Osteocyte (in vitro differentiated cells): ENCODE measurements around the gene CARD11. TPM values are rescaled to one million over a fixed set of nuclear protein-coding genes. Genes with fewer than 3 reads are reported as not detected.

Source experiments
- DNase-seq: peaks from one replicate; pipeline ENCODE4 v3.0.0; 2021; ENCODE audit warnings: mixed read lengths; ENCODE audit not compliant: unreplicated experiment; ENCODE audit errors: extremely low spot score
- H3K27ac Mint-ChIP-seq: one replicate; pipeline ENCODE4 v1.8.0; 2021; ENCODE audit warnings: mild to moderate bottlenecking, mixed read lengths; ENCODE audit not compliant: unreplicated experiment
- H3K27me3 Mint-ChIP-seq: one replicate; pipeline ENCODE4 v1.8.0; 2021; ENCODE audit warnings: mixed read lengths; ENCODE audit not compliant: unreplicated experiment
- H3K36me3 Mint-ChIP-seq: one replicate; pipeline ENCODE4 v1.8.0; 2021; ENCODE audit warnings: mixed read lengths; ENCODE audit not compliant: unreplicated experiment
- H3K4me1 Mint-ChIP-seq: one replicate; pipeline ENCODE4 v1.8.0; 2021; ENCODE audit warnings: mixed read lengths; ENCODE audit not compliant: unreplicated experiment
- H3K4me3 Mint-ChIP-seq: one replicate; pipeline ENCODE4 v1.8.0; 2021; ENCODE audit warnings: mild to moderate bottlenecking, moderate library complexity, mixed read lengths; ENCODE audit not compliant: unreplicated experiment
- H3K9me3 Mint-ChIP-seq: one replicate; pipeline ENCODE4 v1.8.0; 2021; ENCODE audit warnings: mixed read lengths; ENCODE audit not compliant: unreplicated experiment
- CTCF ChIP-seq: fragments of 200-600 bp; sonication (generic); IDR thresholded peaks from 2 replicates; pipeline ENCODE4 v1.5.0; 2021; ENCODE audit warnings: antibody characterized with exemption, mild to moderate bottlenecking, moderate library complexity
- total RNA-seq: library from RNA; stranded (reverse); gene quantifications from 2 replicates; pipeline ENCODE4 v1.2.1, GENCODE V29; 2021

CARD11 gene
- total RNA-seq, 1 donor from 2014 or later, result 0.24 TPM

GRCh38 chr7:3005257-3005656, 38.4 kb downstream of the CARD11 start:
- Mint-ChIP-seq H3K4me3 (no peak overlapping the region), H3K9me3 (no peaks in the 10 kb centered on the region), H3K4me1 (no peaks in the 10 kb centered on the region), H3K27me3 (peaks cover 33% of the 10 kb centered on the region), H3K36me3 (no peaks in the 10 kb centered on the region), H3K27ac (no peak overlapping the region)
- DNase-seq, result no peak
- no peak for TF ChIP-seq CTCF

GRCh38 chr7:3003936-3004335, 39.7 kb downstream of the CARD11 start:
- Mint-ChIP-seq H3K36me3 (no peaks in the 10 kb centered on the region), H3K4me3 (no peak overlapping the region), H3K27me3 (peaks cover 26% of the 10 kb centered on the region), H3K9me3 (no peaks in the 10 kb centered on the region), H3K27ac (no peak overlapping the region), H3K4me1 (no peaks in the 10 kb centered on the region)
- no peak for TF ChIP-seq CTCF
- DNase-seq, result no peak

- Mint-ChIP-seq H3K9me3 (no peaks in the 10 kb centered on the region), H3K4me3 (no peak overlapping the region), H3K27ac (no peak overlapping the region), H3K4me1 (no peaks in the 10 kb centered on the region), H3K36me3 (no peaks in the 10 kb centered on the region), H3K27me3 (peaks cover 15% of the 10 kb centered on the region)
- DNase-seq, result no peak
- no peak for TF ChIP-seq CTCF
Measured at GRCh38 chr7:3002631-3003030, 41.0 kb downstream of the CARD11 start.

GRCh38 chr7:3000566-3000965, 43.1 kb downstream of the CARD11 start:
- no peak for TF ChIP-seq CTCF
- Mint-ChIP-seq H3K36me3 (no peaks in the 10 kb centered on the region), H3K27ac (no peak overlapping the region)

GRCh38 chr7:2999078-2999500, 44.6 kb downstream of the CARD11 start:
- no peaks in the 10 kb centered on the region for H3K4me1 Mint-ChIP-seq
- H3K4me3 Mint-ChIP-seq, result no peak overlapping the region
- no peak overlapping the region for H3K27ac Mint-ChIP-seq
- no peak for DNase-seq
- H3K27me3 Mint-ChIP-seq, result no peaks in the 10 kb centered on the region
- H3K36me3 Mint-ChIP-seq, result no peaks in the 10 kb centered on the region
- no peaks in the 10 kb centered on the region for H3K9me3 Mint-ChIP-seq
- no peak for TF ChIP-seq CTCF

More at GRCh38 chr7:3000566-3000965, 43.1 kb downstream of the CARD11 start:
- no peak for DNase-seq
- H3K27me3 Mint-ChIP-seq, result no peaks in the 10 kb centered on the region
- no peaks in the 10 kb centered on the region for H3K9me3 Mint-ChIP-seq
- no peaks in the 10 kb centered on the region for H3K4me1 Mint-ChIP-seq
- H3K4me3 Mint-ChIP-seq, result no peak overlapping the region
